RPMI7951 (cell line): ENCODE measurements around the gene DNAJB12. TPM values are rescaled to one million over a fixed set of nuclear protein-coding genes. Genes with fewer than 3 reads are reported as not detected.
A peak's percentile ranks its signal among the peaks of the same experiment; 100 is the strongest.

Experiments
- DNase-seq: peaks from one replicate; pipeline ENCODE4 v3.0.0-alpha.2; 2012; ENCODE audit warnings: low read depth
- total RNA-seq: library from RNA; depleted of rRNA; stranded (reverse); fragments of >200 nt; shearing (Covaris generic); gene quantifications from 2 replicates; pipeline ENCODE4 v1.2.3, GENCODE V29; 2014; rRNA removed

The DNAJB12 gene
- total RNA-seq, 1 experiment from 2014 or later: 24.9 TPM

DNA sequence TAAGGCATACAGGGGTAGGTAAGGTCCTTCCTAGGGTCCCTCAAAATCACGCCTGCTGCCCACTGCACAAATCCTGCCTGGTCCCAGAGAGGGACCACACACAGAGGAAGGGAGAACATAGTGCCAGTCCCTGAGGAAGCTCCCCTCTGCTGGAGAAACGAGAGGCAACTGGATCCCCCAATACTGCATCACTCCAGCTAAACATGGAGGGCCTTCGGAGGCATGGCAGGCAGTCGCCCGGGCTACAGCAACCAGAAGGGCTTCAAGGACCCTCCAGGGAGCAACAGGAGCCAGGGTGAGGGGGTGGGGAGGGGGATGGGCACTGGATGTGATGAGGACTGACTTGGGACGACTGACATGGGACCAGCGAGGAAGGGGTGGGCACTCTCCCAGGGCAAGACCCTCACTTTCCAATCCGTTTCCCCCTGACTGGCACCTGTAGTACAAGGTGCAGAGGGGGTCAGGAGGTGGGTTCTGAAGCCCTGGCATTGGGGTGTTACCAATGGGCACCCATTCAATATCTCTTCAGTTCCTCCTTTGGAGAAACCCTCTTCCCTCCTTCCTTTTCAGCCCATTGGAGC, 59.3 kb downstream of the DNAJB12 start:
- DNase-seq: no peak

DNA sequence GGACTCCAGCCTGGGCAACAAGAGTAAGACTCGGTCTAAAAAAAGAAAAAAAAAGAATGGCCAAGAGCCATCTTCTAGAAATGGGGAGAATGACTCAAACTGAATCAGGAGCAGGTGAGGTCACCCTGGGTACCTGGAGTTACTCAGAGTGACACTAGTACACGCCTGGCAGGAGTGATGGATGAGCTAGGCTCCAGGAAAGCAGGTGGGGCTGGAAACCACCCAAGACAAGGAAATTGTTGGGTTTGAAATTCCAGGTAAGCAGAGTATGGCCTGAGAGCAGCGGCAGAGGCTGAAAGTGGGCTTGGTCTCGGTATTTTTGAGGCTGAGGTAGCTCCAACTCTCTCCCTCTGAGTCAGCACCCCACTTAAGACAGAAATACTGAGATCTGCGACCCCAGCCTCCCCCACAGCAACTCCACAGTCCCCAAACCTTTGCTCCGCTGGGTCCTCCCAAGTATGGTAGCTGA, 62.5 kb downstream of the DNAJB12 start:
- DNase-seq: no peak

DNA sequence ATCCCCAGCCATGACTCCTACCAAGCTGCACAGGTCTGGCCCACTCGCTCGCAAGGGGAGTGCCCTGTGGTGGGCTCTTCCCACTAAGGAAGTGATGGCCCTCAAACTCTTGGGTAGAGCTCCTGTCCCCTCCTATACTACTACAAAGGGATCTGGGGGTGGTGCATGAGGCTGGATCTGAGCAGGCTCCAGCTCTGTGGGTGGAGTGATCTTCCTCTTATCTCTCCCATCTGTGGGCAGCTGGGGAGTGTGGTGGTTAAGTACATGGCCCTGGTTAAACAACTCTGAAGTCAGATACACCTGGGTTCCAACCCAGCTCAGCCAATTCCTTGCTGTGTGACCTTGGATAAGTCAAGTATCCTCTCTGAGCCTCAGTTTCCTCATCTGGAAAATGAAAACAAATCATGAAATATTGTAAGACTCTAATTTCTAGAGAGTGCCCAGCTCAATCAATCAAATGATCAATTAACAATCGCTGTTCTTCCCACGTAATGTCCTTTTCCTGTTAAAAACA, 63.6 kb downstream of the DNAJB12 start:
- peak; percentile 69 for DNase-seq

DNA sequence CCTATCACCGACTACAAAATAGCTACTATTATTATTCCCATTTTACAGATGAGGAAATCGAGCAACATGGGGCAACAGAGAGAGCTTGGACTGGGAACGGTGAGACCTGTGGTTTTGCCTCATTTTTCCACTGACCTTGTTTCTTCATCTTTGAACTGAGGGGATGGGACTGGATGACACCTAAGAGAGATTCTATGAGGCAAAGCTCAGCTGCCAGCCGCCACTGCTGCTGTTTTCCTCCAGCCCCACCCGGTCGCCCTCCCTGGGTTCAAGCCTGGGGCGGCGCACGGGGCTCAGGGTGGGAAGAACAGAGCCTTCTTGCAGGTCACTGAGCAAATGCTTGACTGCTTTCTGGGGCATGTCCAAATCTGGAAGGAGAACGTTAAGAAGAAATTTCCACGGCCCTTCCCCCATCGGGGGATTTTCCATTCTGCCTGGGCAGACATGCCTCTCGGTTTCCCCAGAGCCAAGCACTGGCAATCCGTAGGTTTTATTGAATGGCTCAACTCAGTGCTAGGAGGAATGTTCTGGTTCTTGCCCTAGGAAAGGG, 68.7 kb downstream of the DNAJB12 start:
- peak; percentile 59 for DNase-seq

DNA sequence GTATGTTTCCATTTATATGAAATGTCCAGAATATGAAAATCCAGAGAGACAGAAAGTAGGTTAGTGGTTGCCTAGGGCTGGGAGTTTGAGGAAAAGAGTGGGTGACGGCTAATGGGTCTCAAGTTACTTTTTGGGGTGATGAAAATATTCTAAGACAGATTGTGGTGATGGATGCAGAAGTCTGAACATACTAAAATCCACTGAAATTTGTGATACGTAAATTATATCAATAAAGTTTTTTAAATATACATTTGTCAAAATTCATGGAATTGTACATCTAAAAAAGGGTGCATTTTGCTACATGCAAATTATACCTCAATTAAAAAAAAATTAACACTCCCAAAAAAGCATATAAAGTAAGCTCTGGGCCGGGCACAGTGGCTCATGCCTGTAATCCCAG, 71.6 kb downstream of the DNAJB12 start:
- DNase-seq: no peak

Other genes starting within 250 kb of the DNAJB12 start
- gene ANAPC16, start 138.9 kb downstream of the DNAJB12 start, total RNA-seq: 53.6 and 70.4 TPM in 2 replicates
- 33.3 and 40.3 TPM in 2 replicates for gene ASCC1, start 138.6 kb downstream of the DNAJB12 start, total RNA-seq
- gene DDIT4, start 81.0 kb downstream of the DNAJB12 start, total RNA-seq: 138 and 156 TPM in 2 replicates